ENCODE data around the gene NOP58.

NOP58 gene

GRCh38 chr2:202278944-202279343, 13.4 kb downstream of the NOP58 start:
- Histone ChIP-seq H3K4me3 (no peak overlapping the region), H3K27ac (no peak overlapping the region)
- no peak for DNase-seq (ENCODE audit: low spot score)
- TF ChIP-seq, protein P1, sequence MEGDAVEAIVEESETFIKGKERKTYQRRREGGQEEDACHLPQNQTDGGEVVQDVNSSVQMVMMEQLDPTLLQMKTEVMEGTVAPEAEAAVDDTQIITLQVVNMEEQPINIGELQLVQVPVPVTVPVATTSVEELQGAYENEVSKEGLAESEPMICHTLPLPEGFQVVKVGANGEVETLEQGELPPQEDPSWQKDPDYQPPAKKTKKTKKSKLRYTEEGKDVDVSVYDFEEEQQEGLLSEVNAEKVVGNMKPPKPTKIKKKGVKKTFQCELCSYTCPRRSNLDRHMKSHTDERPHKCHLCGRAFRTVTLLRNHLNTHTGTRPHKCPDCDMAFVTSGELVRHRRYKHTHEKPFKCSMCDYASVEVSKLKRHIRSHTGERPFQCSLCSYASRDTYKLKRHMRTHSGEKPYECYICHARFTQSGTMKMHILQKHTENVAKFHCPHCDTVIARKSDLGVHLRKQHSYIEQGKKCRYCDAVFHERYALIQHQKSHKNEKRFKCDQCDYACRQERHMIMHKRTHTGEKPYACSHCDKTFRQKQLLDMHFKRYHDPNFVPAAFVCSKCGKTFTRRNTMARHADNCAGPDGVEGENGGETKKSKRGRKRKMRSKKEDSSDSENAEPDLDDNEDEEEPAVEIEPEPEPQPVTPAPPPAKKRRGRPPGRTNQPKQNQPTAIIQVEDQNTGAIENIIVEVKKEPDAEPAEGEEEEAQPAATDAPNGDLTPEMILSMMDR (IDR thresholded peaks at IDR 0.05), result no peak

- Histone ChIP-seq H3K27ac (no peak overlapping the region), H3K4me3 (no peak overlapping the region)
- DNase-seq (ENCODE audit: low spot score), result no peak
- TF ChIP-seq, protein P1 (IDR thresholded peaks at IDR 0.05), result no peak
Observed at GRCh38 chr2:202286595-202286994, 21.0 kb downstream of the NOP58 start.

DNA sequence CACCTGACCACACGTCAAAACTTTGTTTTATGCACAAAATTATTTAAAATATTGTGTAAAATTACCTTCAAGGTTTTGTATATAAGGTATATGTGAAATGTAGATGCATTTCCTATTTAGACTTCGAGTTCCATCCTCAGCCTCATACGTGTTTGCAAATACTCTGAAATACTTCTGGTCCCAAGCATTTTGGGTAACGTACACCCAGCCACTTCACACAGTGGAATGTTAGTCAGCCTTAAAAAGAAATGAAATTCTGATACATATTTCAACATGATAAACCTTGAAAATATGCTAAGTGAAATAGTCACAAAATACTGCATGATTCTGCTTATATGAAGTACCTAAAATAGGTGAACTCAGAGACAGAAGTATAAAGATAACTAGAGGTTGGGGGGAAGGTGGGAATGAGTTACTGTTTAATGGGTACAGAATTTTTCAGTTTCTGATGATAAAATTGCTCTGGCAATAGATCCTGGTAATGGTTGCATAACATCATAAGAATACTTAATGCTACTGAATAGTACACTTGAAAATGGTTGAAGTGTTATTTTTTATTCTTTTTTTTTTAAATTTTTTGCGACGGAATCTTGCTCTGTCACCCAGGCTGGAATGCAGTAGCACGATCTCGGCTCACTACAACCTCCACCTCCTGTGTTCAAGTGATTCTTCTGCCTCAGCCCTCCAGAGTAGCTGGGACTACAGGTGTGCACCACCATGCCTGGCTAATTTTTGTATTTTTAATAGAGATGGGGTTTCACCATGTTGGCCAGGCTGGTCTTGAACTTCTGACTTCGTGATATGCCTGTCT, 24.0 kb downstream of the NOP58 start:
- TF ChIP-seq, protein P1 (IDR thresholded peaks at IDR 0.05), result no peak
- Histone ChIP-seq H3K27ac (no peak overlapping the region), H3K4me3 (no peak overlapping the region)
- no peak for DNase-seq (ENCODE audit: low spot score)

DNA sequence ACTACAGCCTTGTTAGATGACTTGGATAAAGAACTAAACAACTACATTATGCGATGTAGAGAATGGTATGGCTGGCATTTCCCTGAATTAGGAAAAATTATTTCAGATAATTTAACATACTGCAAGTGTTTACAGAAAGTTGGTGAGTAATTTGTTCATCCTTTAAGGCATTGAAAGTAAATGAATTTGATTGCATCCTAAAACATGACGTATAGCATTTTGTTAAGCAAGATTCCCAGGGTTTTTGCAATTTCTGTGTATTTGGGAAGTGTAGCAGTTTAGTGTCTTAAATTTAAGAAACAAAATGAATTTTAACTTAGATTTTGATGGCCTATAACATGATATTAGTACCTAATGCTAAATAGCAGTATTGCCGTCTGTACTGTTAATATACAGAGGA, 24.8 kb downstream of the NOP58 start:
- Histone ChIP-seq H3K4me3 (no peak overlapping the region), H3K27ac (no peak overlapping the region)
- TF ChIP-seq, protein P1 (IDR thresholded peaks at IDR 0.05), result no peak
- DNase-seq (ENCODE audit: low spot score), result no peak

DNA sequence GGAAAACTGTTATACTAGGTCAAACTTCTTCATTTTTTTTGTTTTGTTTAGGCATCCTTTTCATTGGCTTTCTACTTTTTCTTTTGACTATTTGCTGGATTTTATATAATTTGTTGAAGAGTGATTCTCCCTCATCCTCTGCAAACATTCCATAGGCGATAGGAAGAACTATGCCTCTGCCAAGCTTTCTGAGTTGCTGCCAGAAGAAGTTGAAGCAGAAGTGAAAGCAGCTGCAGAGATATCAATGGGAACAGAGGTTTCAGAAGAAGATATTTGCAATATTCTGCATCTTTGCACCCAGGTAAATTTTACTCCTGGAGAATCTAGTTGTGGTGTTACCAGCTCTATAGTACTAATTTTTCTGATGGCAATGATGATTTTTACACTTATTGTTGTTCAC, 25.4 kb downstream of the NOP58 start:
- H3K4me3 ChIP-seq, result no peak overlapping the region
- TF ChIP-seq, protein P1 (IDR thresholded peaks at IDR 0.05), result no peak
- H3K27ac ChIP-seq, result no peak overlapping the region
- no peak for DNase-seq (ENCODE audit: low spot score)

DNA sequence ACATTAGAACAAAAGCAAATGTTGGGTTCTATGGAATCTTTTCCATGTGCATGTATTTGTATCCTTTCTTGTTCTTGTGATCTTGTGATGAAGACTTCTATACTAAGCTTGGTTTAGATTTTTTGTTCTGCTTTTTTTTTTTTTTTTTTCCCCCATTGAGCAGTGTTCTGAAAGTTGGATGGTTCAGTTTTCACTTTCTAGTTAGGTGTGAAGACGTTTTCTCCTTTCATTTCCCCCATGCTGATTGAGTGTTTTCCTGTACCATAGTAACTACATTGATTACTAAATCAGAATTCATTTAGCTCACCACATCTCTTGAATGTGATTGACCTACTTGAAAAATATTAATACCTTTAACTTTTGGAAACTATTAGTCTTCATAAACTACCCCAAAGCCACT, 34.1 kb downstream of the NOP58 start:
- TF ChIP-seq, protein P1 (IDR thresholded peaks at IDR 0.05), result no peak

DNA sequence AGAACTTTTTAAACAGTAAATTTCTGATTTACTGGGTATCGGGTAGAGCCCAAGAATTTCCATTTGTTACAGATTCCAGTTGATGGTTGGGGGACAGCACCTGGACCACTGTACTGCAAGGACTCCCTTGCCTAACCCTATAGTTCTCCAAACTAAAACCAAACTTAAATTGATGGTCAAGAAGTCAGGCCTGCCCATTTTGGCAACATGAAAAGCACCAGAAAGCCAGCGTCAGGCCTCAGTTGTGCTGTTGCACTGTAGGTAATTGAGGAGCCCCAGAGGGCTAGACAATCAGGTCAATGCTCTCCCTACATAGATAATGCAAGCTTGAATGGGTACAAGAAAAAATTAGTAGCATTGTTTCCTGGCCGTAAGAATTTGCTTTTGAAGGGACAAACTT, 40.5 kb downstream of the NOP58 start:
- TF ChIP-seq, protein P1 (IDR thresholded peaks at IDR 0.05), result no peak
- no peak overlapping the region for H3K27ac ChIP-seq
- H3K4me3 ChIP-seq, result no peak overlapping the region
- no peak for DNase-seq (ENCODE audit: low spot score)

More for the DNA sequence above, 34.1 kb downstream of the NOP58 start:
- DNase-seq (ENCODE audit: low spot score), result no peak
- Histone ChIP-seq H3K27ac (no peak overlapping the region), H3K4me3 (no peak overlapping the region)

All from coronary artery (tissue), 2 donors.